Fibroblast of pulmonary artery (primary cell): Measurements from ENCODE around the gene RPS6KA5.
"Not testable (repeated sequence)": the region's sequence is repeated elsewhere in the genome, so short reads cannot be mapped to it uniquely, and the experiment has no call there.

Source experiments
- DNase-seq: peaks from one replicate; pipeline ENCODE4 v3.0.0-alpha.2; 2010; ENCODE audit warnings: low read depth
- H3K4me3 ChIP-seq: replicated peaks from 2 replicates; pipeline ENCODE4 v1.5.1; 2011; ENCODE audit warnings: low read depth, mild to moderate bottlenecking, control low read depth, low read length, moderate library complexity
- TF ChIP-seq, protein P1 (sequence below): IDR thresholded peaks from 2 replicates; pipeline ENCODE4 v1.5.1; 2011; ENCODE audit warnings: mild to moderate bottlenecking, control low read depth, low read length, inconsistent platforms; ENCODE audit errors: missing control alignments

Gene RPS6KA5

GRCh38 chr14:90829677-90830076 lies 230.8 kb downstream of the RPS6KA5 start:
- TF ChIP-seq, protein P1, sequence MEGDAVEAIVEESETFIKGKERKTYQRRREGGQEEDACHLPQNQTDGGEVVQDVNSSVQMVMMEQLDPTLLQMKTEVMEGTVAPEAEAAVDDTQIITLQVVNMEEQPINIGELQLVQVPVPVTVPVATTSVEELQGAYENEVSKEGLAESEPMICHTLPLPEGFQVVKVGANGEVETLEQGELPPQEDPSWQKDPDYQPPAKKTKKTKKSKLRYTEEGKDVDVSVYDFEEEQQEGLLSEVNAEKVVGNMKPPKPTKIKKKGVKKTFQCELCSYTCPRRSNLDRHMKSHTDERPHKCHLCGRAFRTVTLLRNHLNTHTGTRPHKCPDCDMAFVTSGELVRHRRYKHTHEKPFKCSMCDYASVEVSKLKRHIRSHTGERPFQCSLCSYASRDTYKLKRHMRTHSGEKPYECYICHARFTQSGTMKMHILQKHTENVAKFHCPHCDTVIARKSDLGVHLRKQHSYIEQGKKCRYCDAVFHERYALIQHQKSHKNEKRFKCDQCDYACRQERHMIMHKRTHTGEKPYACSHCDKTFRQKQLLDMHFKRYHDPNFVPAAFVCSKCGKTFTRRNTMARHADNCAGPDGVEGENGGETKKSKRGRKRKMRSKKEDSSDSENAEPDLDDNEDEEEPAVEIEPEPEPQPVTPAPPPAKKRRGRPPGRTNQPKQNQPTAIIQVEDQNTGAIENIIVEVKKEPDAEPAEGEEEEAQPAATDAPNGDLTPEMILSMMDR, result no peak
- DNase-seq, result no peak

DNA sequence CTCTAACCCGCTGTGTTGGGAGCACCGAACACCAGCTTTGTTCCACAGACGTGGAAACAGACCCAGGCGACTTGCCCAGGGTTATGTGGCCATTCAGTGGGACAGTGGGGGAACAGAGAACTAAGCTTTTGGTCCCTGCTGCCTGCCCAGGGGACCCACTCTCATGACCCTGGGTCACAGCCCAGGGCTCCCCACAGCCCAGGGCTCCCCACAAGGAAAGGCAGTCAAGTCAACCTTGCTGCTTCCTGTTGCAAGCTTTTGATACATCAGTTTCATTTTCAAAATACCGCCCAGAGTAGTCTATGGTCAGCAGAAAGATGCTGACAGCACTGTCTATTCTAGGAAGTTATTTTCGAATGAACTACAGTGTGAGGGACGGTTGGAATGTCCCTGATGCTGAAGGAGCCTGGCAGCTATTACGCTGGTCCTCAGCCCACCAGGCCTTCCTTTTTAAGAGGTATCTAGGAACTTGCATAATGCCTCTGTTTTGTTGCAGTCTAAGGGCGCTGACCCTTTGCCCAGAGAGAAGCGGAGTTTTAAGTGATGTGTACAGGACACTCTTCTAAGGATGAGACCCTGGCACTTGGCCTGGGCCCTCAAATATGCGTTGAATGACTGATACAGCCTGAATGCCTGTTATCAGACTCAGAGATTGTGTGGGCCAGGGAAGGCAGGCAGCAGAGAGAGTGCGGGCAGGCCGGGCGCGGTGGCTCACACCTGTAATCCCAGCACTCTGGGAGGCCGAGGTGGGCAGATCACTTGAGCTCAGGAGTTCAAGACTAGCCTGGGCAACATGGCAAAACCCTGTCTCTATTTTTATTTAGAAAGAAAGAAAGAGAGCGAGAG lies 231.6 kb downstream of the RPS6KA5 start:
- peak overlapping the region; percentile 36 for H3K4me3 ChIP-seq
- DNase-seq, result no peak
- TF ChIP-seq, protein P1, result no peak

More at GRCh38 chr14:90829677-90830076, 230.8 kb downstream of the RPS6KA5 start:
- H3K4me3 ChIP-seq, result no peak overlapping the region

DNA sequence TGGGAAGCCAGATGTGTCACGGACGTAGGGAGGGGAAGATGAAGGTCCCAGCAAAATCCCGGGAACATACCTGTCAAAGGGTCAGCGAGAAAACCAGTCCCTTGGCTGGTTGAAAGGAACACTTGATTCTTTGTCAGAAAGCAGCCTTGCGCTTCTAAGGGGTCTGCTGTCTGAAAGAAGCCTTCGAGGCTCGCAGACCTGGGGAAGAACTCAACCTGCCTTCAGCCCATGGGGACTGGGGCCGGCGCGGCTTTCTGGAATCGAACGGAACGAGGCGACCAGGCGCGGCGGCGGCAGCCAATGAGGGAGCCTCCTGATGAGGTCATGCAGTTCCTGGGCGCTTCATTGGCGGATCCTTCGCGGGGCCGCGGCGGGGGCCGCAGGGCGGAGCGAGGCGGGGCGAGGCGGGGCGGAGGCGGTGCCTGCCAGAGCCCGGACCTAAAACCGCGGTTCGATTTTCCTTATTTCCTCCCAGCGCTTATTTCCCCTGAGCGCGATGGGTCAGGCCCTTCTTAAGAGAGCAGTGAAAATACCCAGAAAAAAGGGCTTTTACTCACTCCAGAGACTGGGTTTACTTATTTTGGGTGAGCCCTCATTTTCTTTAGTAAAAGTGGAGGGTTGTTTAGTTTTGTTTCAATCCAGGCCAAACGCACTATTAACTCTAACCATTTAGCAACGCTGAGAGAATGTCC lies 232.4 kb downstream of the RPS6KA5 start:
- H3K4me3 ChIP-seq, result peak overlapping the region; percentile 36
- DNase-seq, result peak; percentile 81
- TF ChIP-seq, protein P1, result no peak

DNA sequence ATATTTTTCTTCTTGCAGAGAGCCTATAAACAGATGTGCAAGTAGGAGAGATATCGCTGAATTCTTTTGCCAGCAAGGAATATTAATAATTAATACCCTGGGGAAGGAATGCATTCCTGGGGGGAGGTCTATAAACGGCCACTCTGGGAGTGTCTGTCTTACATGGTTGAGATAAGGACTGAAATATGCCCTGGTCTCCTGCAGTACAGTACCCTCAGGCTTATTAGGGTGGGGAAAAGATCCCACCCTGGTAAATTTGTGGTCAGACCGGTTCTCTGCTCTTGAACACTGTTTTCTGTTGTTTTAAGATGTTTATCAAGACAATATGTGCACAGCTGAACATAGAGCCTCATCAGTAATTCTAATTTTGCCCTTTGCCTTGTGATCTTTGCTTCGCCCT lies 236.9 kb downstream of the RPS6KA5 start:
- not testable (repeated sequence) for H3K4me3 ChIP-seq, DNase-seq

DNA sequence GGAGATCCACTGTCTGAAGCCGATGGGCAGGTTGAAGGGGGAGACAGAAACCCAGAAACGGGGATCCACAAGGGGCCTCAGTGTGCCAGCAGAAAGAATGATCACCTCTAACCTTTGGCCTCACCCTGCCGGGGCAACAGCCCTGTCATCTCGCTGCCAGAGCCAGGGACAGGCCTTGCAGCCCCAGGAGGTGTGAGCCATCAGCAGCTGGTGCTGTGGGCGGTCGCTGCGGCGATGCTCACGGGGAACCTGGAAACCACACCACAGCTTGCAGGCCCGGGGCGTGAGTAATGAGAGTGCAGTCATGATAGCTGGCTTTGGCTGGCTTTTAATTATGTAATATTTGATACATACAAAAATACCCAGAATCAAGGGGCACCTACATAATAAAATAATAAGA lies 239.5 kb downstream of the RPS6KA5 start:
- TF ChIP-seq, protein P1, result no peak
- H3K4me3 ChIP-seq, result no peak overlapping the region
- DNase-seq, result no peak

GRCh38 chr14:90819734-90820393 lies 240.6 kb downstream of the RPS6KA5 start:
- TF ChIP-seq, protein P1, result no peak
- H3K4me3 ChIP-seq, result no peak overlapping the region
- DNase-seq, result no peak

- DNase-seq, result no peak
- TF ChIP-seq, protein P1, result no peak
- no peak overlapping the region for H3K4me3 ChIP-seq
These were observed 241.7 kb downstream of the RPS6KA5 start for GRCh38 chr14:90818715-90819114.
